Upper lobe of left lung (tissue), 4 donors: Measurements from ENCODE around the gene FIP1L1.

Source experiments
- EP300 ChIP-seq, 4 donors: sonication (generic); formaldehyde crosslinking; IDR thresholded peaks; one replicate each; pipeline ENCODE4 v1.5.1; 2017; ENCODE audit warnings: antibody characterized with exemption in 4 of 4, control low read depth in 2 of 4
- POLR2A ChIP-seq, 4 donors: fragments of 450-650 bp; IDR thresholded peaks; one replicate each; pipeline ENCODE4 v1.5.1; 2016 to 2017; ENCODE audit warnings: antibody characterized with exemption in 4 of 4, mild to moderate bottlenecking in 2 of 4
- POLR2AphosphoS5 ChIP-seq, 2 donors: sonication (generic); formaldehyde crosslinking; IDR thresholded peaks; one replicate each; pipeline ENCODE4 v1.5.1; 2017; ENCODE audit warnings: antibody characterized with exemption in 2 of 2
- TF ChIP-seq, protein P1 (sequence below), 6 experiments: fragments of 450-650 bp in 4 of 6; fragments of 200-600 bp in 2 of 6; sonication (generic) in 2 of 6; IDR thresholded peaks; one replicate each; pipeline ENCODE4 v1.5.1; 2016 to 2019; ENCODE audit warnings: antibody characterized with exemption in 6 of 6

DNA sequence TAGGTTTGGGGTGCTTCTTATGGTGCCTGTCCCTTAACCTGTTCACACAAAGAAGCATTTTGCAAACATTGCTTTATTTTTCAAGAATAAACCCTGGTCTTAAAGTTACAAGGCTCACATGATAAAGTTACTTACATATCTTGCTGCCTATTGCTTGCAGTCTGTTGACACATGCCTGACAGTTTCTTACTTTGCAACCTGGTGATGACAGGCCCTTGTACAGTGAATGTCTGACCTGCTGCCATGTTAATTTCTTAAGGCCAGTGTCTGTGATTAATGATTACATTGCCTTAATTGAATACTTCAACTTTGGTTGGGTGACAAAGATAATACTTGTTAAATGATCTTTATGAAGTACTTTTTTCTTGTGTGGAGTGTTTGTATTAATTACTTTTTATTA lies 49.9 kb downstream of the FIP1L1 start:
- TF ChIP-seq, protein P1, sequence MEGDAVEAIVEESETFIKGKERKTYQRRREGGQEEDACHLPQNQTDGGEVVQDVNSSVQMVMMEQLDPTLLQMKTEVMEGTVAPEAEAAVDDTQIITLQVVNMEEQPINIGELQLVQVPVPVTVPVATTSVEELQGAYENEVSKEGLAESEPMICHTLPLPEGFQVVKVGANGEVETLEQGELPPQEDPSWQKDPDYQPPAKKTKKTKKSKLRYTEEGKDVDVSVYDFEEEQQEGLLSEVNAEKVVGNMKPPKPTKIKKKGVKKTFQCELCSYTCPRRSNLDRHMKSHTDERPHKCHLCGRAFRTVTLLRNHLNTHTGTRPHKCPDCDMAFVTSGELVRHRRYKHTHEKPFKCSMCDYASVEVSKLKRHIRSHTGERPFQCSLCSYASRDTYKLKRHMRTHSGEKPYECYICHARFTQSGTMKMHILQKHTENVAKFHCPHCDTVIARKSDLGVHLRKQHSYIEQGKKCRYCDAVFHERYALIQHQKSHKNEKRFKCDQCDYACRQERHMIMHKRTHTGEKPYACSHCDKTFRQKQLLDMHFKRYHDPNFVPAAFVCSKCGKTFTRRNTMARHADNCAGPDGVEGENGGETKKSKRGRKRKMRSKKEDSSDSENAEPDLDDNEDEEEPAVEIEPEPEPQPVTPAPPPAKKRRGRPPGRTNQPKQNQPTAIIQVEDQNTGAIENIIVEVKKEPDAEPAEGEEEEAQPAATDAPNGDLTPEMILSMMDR (IDR thresholded peaks at IDR 0.05), result no peak
- TF ChIP-seq POLR2AphosphoS5 (IDR thresholded peaks at IDR 0.05), result no peak
- TF ChIP-seq POLR2A (IDR thresholded peaks at IDR 0.05), result no peak
- TF ChIP-seq EP300 (IDR thresholded peaks at IDR 0.05), result no peak
